Activated naive CD4-positive, alpha-beta T cell (primary cell): Measurements from ENCODE around the gene CLMN.

ENCODE experiments used
- DNase-seq, 4 experiments: peaks; one replicate each; lab custom pipeline; 2025; lab: John Stamatoyannopoulos, UW

Gene CLMN

DNA sequence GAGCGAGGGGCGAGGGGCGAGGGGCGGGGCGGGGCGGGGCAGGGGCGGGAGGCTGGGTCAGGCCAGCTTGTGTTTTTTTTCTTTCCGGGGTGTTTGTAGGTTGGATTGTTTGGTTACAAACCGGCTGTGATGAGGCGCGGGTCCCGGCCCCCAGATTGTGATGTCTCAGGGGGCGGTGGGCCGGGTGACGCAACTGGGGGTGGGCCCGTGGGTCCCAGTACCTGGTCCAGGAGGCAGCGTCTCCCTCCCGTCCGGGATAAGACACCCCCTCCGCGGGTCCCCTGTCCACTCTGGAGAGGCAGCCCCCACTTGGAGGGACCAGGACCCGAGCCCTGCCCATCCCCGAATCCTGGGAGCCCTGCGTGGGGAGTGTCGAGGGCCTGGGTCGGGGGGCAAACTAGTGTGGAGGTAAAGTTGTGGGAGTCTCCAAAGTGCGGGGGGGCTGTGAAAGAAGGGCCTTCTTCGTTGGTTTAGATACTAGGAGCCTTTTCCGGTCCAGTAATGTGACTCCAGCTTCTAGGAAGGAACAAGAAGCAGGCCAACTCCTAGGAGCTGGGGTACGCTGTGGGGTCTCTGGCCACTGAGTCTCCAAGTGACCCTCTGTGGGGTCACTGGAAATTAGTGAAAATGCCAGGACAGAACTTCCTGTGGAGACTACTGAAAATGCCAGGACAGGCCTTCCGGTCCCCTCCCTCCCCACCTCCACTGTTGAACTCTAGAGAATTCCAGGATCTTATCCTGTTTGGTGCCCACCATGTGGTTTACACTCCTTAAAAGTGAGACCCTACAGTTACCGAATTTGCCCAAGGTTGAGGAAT, 579 bp upstream of the CLMN start:
- DNase-seq = no peak

DNA sequence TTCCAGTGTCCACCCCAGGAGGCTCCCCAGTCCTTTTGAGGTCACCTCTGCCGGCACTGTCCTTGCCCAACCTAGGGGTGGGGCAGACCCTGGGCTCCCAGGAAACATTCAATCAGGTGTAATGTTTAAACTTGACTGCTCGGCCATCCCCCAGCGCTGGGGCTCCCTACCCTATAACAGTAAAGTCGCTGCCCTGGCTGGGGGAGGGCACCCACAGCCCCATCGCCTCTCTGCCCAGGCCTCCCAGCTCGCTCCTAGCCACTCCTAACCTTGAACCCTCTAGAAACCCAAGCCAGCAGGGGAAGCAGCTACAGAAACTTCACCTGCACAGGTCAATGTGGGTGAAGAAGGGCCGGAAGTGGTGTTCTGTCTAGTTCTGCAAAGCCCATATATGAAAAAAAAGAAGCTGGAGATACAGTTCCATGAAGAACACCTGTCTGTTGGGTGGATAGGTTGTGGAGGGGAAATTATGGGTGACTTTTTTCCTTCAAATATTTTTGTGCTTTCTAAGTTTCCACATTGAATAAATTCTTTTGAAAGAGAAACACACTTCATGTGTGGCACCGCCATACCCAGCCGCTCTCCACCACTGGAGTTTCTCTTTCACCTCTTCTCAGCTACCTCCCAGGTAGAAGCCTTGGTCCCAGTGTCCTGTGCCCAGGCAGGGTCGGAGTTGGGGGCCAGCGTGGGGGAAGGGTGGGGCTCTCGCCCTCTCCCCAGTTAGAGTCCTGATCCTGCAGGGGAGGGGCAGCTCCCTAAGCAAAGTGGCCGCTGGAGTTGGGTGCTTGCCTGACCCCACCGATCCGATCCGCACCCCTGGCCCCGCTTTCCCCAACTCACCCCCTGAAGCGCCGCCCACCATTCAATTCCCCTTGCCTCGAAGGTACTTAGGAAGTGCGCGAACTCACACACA, 1.1 kb downstream of the CLMN start:
- no peak for DNase-seq

DNA sequence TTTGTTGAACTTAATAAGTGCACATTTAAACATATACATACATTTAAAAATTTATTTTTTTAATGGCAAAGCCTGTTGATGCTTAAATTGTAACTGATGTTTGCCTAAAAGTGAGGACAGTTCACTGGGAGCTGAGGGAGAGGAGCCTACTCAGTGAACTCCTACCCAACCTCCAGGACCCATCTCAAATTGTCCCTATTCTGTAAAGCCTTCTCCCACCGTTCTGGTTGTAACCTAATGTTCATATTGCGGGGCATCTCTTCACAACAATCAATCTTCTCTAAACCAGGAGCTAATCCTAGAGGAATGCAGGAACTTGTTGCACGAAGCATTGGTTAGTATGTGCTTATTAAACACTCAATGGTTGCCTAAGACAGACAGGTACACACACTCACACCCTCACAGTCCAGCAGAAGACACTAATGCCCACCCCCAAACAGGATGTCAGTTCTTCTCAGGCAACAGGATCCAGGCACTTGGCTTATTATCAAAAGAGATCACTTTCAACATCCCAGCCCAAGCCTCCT, 1.8 kb downstream of the CLMN start:
- DNase-seq = no peak

DNA sequence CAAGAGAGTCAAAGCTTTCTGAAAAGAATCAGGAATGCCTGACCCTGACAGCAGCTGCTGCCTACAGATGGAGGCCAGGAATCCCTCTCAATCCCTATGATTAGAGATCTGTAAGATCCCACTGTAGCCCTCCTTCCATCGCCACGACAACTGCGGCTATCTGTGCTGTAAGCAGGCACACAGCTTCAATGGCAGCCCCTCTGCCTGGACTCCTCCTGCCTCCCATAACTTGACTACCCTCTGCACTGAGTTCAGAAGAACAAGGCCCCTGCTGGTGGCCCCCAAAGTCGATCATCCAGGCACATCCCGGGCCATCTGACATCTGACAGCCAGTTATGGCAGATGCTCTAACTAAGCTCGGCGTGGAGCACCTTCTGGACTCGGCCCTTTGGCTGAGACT, 2.9 kb downstream of the CLMN start:
- no peak for DNase-seq

DNA sequence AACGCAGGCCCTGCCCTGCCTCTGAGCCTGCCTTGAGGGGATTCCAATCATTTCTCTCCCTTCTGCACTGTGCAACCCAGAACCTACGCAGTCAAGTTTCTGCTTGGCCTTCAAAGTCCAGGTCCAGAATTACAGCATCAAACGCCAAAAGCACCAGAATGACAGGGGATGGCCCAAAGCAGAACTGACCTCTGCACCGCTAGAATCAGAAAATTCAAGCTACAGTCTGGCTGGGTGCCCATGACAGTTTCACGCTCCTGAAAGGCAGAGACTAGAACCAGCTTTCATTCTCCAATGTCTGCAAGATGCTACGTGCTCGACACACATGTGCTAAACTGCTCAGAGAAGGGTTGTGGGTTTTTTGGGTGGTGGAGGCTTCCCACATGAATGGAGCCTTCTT, 4.1 kb downstream of the CLMN start:
- no peak for DNase-seq

DNA sequence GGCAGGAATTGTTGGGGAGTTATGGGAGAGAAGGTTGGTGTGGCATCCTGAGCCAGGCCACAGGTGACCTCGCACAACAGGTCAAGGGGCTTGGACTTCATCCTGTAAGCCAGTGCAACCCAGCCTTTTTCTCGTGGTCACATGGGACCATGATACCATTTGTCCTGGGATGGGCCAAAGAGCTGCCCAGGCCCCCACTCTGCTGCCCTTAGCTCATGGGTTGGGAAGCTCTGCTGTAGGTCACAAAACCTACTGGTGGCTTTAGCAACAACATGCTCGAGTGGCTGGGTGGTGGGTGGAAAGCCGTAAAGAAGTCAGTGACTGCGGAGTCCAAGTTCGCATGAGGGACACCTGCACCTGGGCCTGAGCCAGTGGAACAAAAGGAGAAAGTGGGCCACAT, 4.6 kb downstream of the CLMN start:
- no peak for DNase-seq

DNA sequence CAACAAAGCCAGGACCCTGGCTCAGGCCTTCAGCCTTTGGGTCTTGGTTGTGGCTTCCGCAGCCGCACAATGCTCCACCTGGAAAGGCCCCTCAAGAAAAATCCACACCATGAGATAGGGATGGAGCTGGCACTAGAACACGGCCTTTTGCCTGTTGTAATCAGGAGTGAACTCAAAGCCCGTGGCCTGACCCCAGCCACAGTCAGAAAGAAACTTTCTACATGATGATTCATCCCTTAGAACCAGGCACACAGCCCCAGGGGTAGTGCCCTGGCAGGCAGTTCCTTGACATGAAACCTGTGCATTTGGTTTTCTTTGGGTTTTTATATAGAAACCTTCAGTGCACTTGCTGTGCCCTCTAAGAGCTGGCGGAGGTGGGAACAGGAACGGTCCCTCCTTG, 5.1 kb downstream of the CLMN start:
- DNase-seq = no peak

DNA sequence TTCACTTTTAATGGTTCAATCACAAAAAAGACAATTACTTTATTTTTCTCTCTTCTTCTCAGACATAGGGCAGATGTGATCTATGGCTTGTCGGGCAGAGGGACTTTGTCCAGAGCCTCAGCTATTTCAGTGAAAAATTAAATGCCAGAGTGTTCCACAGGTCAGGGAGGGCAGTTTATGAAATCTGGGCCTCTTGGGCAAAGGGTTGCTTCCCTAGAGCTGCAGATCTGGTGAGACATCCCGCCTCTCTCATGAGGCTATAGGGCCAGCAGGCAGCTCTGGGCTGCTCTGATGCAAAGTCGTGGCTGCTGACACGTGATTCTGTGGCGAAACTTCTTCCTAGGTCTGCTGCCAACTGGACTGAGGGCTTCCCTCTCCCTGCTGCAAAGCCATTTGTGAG, 6.0 kb downstream of the CLMN start:
- no peak for DNase-seq

DNA sequence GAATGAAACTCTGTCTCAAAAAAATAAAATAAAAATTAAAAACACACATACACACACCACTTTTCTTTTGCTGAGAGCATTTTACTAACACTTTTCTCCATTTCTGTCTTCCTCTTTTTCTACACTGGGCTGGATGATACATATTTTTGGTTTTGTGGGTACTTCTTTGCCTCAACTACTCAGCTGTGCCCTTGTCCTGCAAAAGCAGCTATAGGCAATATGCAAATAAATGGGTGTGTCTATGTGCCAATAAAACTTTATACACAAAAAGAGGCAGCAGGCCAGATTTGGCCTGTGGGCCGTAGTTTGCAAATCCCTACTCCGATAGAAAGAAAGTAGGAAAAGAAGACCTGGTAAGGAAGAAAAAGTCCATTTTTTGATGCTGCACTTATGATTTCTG, 6.5 kb downstream of the CLMN start:
- no peak for DNase-seq

DNA sequence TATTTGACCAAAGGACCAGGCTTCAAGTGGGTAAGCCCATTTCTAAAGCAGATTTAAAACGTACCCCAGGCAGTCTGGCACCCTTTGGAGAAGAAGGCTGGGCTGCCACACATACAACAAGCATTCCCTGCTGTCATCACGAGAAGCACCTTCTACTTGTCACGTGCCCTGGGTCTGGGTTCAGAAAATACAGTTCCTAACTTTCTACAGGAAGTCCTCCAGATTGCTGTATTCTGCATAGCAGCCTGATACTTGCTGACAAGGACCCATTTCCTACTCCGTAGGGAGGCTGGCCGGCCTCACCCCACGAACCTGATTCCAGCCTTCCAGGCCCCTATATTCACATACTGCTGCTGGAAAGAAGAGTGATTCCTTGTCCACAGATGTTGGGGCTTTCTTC, 7.4 kb downstream of the CLMN start:
- no peak for DNase-seq

DNA sequence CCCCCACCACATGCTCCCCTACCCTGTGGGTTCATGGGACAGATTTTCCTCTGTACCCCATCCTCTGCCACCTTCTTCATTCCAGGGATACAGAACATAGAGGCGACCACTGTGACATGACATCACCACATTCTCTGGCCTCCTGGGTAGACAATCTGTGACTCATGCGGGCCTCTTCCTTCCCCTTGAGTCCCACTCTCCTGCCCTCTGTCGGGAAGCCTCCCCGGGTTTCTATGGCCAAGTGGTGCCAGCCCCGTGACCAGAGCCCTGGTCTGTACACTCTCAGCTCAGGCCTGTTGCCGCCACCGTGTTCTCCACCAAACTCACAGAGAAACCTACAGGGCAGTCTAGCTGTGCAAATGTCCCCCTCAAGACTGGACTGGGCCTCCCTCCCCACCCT, 8.0 kb downstream of the CLMN start:
- no peak for DNase-seq

DNA sequence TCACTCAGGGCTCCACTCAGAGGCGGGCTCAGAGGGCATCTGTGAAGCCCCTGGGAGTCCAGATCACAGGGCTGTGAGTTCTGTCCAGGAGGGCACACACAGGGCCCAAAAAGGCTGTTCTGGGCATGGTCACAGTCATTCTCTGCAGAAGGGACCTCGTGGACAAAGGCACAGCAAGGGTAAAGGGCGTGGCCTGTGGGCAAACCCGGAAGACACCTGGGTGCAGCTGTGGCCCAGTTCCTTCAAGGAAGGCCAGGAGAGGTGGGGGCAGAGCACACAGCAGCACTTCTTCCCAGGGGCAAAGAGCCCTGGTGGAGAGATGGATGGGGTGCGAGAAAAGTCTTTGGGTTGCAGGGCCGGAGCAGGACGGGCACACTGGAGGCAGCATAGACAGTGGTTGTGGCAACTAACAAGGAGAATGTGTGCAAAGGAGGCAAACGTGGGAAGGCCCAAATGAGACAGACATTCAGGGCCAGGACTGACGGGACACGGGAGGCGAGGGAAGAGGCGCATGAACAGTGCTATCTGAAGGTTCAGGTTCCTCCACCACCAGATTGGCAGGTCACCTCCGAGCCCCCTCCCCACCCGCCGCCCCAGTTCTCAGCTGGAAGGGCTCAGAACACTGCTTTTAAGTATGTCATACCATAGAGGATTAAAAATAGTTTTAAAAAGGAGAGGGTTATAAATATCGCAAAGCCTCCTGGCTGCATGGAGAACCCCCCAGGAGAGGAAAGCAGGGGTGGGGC, 8.9 kb downstream of the CLMN start:
- DNase-seq = no peak

DNA sequence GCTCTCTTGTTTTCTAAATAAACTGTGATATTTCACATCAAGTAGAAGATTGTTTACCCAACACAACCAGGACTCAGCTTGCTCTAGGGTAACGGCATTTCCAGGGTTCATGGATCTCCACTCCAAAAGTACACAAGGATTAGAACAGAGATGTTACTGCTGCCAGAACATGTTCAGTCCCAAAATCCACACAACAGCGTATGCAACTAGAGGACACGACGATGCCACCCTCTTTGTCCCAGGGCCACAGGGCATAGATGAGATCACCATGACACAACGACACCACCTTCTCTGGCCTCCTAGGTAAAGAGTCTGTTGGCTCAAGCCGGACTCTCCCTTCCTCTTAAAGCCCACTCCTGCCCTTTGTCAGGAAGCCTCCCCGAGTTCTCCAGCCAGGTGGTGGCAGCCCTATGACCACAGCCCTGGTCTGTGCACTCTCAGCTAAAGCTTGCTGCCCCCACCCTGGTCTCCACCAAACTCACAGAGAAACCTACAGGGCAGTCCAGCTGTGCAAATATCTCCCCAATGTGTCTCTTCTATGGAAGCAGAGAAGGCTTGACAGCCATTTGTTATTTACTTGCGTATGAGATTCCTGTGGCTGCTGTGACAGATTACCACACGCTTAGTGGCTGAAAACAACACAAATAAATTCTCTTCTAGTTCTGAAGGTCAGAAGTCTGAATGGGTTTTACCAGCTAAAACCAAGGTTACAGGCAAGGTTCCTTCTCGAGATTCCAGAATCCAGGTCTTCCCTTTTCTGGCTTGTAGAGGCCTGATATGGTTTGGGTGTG, 10.3 kb downstream of the CLMN start:
- no peak for DNase-seq

DNA sequence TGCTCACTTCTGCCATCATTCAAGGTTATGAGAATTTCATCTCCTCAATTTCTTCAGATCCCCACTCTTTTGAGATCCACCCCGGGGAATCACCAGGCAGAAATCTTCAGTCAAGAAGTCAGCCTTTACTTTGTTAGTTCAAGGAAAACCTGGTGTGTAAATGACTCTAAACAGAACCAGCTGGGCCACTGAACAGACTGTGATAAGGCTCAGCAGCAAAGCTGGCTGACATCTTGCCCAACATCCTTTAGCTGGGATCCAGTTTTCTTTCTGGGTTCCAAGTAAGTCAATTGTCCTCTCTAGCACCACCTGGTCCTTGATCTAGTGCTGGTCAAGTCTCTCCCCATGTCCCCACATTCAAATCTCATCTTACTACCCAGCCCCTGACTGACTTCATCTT, 11.6 kb downstream of the CLMN start:
- DNase-seq = no peak

DNA sequence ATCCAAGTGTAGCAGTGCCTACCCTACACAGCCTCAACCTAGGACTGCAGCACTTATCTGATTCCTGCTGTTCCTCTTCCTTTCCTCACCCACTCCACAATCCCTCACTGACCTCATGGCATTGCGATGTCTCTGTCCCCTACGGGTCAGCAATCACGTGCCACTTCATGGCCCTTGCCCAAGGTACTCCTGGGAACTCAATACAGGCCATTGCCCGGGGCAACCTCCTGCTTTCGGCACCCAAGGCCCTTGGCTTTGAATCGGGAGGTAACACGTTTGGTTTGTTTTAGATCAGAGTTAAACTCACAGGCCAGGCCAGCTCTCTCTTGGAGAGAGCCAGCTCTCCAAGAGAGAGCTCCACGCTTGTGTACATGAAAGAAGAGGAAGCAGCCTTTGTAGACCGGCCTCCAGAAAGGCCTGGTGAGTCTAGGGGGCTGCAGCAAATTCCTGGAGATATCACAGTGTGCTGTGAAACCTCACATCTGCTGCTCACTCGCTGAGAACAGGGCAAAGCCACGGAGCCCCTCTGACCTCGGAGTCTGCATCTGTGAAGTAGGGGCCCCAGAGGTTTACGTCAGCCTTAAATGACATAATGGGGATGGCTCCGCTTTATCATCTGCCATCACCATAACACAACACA, 12.2 kb downstream of the CLMN start:
- no peak for DNase-seq

DNA sequence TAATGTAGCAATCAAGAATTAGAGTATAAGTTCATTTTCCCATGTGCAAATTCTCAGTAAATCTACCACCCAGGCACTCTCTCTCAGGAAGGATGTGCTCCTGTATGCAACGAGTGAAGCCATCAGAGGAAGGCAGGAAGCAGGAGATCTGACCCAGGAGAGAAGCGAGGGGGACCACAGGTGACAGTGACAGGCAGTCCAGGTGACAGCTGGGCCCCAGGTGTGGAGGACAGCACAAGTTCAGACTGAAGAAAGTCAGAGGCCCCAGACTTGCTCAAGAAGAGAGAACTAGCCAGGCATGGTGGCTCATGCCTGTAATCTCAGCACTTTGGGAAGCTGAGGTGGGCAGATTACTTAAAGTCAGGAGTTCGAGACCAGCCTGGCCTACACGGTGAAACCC, 13.8 kb downstream of the CLMN start:
- no peak for DNase-seq

DNA sequence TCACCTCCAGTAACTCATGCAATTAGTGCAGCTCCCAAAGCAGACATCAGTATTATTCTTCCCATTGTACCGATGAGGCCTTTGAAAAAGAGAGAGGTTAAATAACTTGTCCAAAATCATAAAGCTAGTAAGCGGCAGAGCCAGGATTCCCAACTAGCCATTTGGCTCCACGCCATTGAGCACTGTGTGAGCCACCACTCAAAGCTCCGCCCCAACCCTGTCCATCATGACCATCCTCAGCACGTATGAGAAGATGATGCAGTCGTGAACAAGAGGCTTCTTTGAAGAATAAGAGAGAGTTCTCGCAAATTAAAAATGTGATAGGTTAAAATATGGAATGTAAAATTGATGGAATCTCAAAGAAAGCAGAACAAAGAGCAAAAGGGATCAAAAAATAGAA, 14.6 kb downstream of the CLMN start:
- DNase-seq = no peak

DNA sequence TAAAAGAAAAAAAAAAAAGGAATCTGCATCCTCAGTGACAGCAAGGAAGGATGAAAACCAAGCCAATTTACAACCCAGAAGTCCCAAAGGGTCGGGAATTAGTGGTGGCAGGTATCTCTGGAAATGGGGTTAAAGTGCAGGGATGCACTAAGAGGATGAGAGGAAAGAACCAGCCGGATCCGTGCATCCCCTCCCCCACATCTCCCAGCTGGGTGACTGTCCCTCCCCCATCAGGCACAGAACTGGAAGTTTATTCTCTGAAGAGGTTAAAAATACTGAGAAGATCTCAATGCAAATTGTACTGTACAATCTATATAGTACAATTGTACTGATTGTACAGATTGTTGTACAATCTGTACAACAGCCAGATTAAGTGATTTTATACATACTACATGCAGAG, 15.4 kb downstream of the CLMN start:
- DNase-seq = no peak

DNA sequence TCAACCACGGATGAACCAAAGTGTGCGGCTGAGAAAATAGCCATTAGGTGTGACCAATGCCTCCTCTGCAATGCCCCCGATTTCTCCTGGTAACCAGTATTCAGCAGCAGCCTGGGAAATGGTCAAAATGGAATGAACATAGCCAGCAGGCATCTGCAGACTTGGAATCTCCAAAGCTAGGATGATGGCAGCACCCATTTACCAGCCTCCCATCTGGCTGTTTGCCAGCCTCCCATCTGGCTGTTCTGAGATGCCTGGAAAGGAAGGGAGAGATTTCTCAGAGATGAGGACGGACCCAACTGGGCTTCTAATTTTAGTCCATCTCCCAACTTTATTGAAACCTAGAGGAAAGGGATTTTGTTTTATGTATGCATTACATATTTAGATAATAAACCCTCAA, 16.2 kb downstream of the CLMN start:
- DNase-seq = no peak

DNA sequence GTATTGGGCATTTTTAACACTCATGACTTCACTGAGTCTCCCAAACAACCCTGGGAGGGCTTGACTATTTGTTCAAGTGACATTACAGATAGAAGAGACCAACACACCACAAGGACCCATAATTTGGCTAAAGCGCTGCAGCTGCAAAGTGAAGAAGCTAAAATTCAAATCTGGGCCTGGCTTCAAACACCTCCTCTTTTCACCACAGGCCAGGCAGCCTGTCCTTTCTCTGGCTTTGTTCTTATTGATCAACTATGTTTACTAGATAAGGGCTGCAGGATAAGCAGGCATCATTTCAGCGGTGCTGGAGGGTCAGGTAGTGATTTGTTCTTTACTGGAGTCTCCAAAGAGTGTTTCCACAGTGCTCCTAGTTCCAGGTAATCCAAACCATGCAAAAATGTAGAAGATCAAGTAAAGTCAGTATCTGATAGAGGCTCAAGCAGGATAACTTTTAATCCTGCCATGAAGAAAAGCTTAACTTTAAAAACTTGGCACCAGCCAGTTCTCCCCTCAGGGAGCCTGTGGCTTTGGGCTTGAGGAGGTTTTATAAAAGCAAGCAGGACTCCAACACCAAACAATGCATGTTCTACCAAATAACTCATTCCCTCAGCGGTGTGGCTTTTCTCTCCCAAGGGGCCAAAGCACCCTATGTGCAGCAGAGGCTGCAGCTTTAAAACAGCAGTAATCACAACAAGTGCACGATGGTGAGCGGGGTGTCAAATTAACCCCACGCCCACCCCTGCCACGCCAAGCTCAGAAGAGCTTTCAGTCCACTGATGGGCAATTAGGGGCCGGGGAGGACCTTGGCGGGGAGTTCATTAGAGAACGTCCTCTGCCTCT, 16.8 kb downstream of the CLMN start:
- no peak for DNase-seq
